Tibial nerve (tissue), 4 donors: ENCODE measurements around the gene RIT1.

Source experiments
- EP300 ChIP-seq, 2 donors: sonication (generic); formaldehyde crosslinking; IDR thresholded peaks; one replicate each; pipeline ENCODE4 v1.6.1; 2017; ENCODE audit warnings: antibody characterized with exemption in 2 of 2, mild to moderate bottlenecking in 1 of 2
- TF ChIP-seq, protein P1 (sequence below), 5 experiments: fragments of 200-600 bp in 3 of 5; fragments of 450-650 bp in 2 of 5; sonication (generic) in 3 of 5; IDR thresholded peaks; one replicate each; pipeline ENCODE4 v1.5.1; 2016 to 2019; ENCODE audit warnings: antibody characterized with exemption in 5 of 5, mild to moderate bottlenecking in 3 of 5, moderate library complexity in 2 of 5

GRCh38 chr1:155884031-155884960 lies 26.9 kb downstream of the RIT1 start:
- TF ChIP-seq EP300 (IDR thresholded peaks at IDR 0.05), result no peak
- TF ChIP-seq, protein P1, sequence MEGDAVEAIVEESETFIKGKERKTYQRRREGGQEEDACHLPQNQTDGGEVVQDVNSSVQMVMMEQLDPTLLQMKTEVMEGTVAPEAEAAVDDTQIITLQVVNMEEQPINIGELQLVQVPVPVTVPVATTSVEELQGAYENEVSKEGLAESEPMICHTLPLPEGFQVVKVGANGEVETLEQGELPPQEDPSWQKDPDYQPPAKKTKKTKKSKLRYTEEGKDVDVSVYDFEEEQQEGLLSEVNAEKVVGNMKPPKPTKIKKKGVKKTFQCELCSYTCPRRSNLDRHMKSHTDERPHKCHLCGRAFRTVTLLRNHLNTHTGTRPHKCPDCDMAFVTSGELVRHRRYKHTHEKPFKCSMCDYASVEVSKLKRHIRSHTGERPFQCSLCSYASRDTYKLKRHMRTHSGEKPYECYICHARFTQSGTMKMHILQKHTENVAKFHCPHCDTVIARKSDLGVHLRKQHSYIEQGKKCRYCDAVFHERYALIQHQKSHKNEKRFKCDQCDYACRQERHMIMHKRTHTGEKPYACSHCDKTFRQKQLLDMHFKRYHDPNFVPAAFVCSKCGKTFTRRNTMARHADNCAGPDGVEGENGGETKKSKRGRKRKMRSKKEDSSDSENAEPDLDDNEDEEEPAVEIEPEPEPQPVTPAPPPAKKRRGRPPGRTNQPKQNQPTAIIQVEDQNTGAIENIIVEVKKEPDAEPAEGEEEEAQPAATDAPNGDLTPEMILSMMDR (IDR thresholded peaks at IDR 0.05), result no peak
